Measurements from ENCODE around the gene TRIM7. TPM values are rescaled to one million over a fixed set of nuclear protein-coding genes. Genes with fewer than 3 reads are reported as not detected.

The TRIM7 gene
- total and polyA plus RNA-seq, 2 donors (not counting 1 experiment from before 2014, with no cell fraction given), result 1.7 to 7.4 TPM

GRCh38 chr5:181232593-181232992 is 27.6 kb upstream of the TRIM7 start:
- Histone ChIP-seq H3K9me3 (ENCODE audit: control extremely low read depth in 1 of 3, control insufficient read depth in 2 of 3, insufficient read depth in 1 of 3, low read length in 2 of 3) (no peaks in the 10 kb centered on the region), H3K27me3 (replicated peaks in 1 of 4; ENCODE audit: control extremely low read depth in 1 of 4, control insufficient read depth in 3 of 4, insufficient read depth in 4 of 4, low read length in 3 of 4) (no peaks in the 10 kb centered on the region), H3K36me3 (replicated peaks in 1 of 2; ENCODE audit: control extremely low read depth in 1 of 2, control insufficient read depth in 1 of 2, extremely low read depth in 1 of 2, insufficient read depth in 2 of 2, low read length in 1 of 2) (peaks cover 2 to 66% of the 10 kb centered on the region in 2 experiments), H2AFZ (ENCODE audit: insufficient read depth, low read depth, low read length, poor library complexity, severe bottlenecking) (no peak overlapping the region), H4K20me1 (ENCODE audit: control insufficient read depth, insufficient read depth, low read length, poor library complexity, severe bottlenecking) (peaks cover 18% of the 10 kb centered on the region), H3K9ac (ENCODE audit: low read length) (no peak overlapping the region), H3K4me3 (ENCODE audit: control extremely low read depth in 1 of 5, extremely low read depth in 1 of 5, insufficient read depth in 1 of 5, low read depth in 2 of 5, low read length in 4 of 5) (no peak overlapping the region), H3K27ac (ENCODE audit: low read length in 2 of 2) (no peak overlapping the region), H3K4me2 (replicated peaks; ENCODE audit: low read depth, low read length, poor library complexity, severe bottlenecking) (no peak overlapping the region), H3K4me1 (ENCODE audit: control insufficient read depth in 2 of 2, insufficient read depth in 2 of 2, low read length in 2 of 2) (no peaks in the 10 kb centered on the region), H3K79me2 (ENCODE audit: control insufficient read depth, insufficient read depth, low read length) (peaks cover 24% of the 10 kb centered on the region)
- Mint-ChIP-seq H3K9me3 (ENCODE audit: insufficient read depth) (no peaks in the 10 kb centered on the region), H3K4me3 (no peak overlapping the region), H3K4me1 (peaks cover 9% of the 10 kb centered on the region), H3K27ac (no peak overlapping the region), H3K27me3 (no peaks in the 10 kb centered on the region)
- intact Hi-C loops (cut with micrococcal nuclease), result no loop called here
- 97% methylated on average over 18 of the region's 18 CpGs for WGBS (ENCODE audit: insufficient coverage)
- POLR2A ChIA-PET, result no interaction called here
- no peak for DNase-seq
- TF ChIP-seq CTCF (IDR thresholded peaks at IDR 0.05) (no peak), EZH2 (IDR thresholded peaks at IDR 0.05; ENCODE audit: borderline replicate concordance, insufficient read depth, low read depth, low read length, poor library complexity, severe bottlenecking) (no peak)
- CTCF ChIA-PET, result no interaction called here
- no peak for ATAC-seq (ENCODE audit: low read depth)

- intact Hi-C loops (cut with micrococcal nuclease), result no loop called here
- Histone ChIP-seq H3K27ac (ENCODE audit: low read length in 2 of 2) (no peak overlapping the region), H3K4me2 (replicated peaks; ENCODE audit: low read depth, low read length, poor library complexity, severe bottlenecking) (no peak overlapping the region), H3K4me1 (ENCODE audit: control insufficient read depth in 2 of 2, insufficient read depth in 2 of 2, low read length in 2 of 2) (no peaks in the 10 kb centered on the region), H3K79me2 (ENCODE audit: control insufficient read depth, insufficient read depth, low read length) (peaks cover 35% of the 10 kb centered on the region), H3K9me3 (ENCODE audit: control extremely low read depth in 1 of 3, control insufficient read depth in 2 of 3, insufficient read depth in 1 of 3, low read length in 2 of 3) (no peaks in the 10 kb centered on the region), H3K36me3 (replicated peaks in 1 of 2; ENCODE audit: control extremely low read depth in 1 of 2, control insufficient read depth in 1 of 2, extremely low read depth in 1 of 2, insufficient read depth in 2 of 2, low read length in 1 of 2) (peaks cover 2 to 56% of the 10 kb centered on the region in 2 experiments), H4K20me1 (ENCODE audit: control insufficient read depth, insufficient read depth, low read length, poor library complexity, severe bottlenecking) (peaks cover 7% of the 10 kb centered on the region), H3K27me3 (replicated peaks in 1 of 4; ENCODE audit: control extremely low read depth in 1 of 4, control insufficient read depth in 3 of 4, insufficient read depth in 4 of 4, low read length in 3 of 4) (no peaks in the 10 kb centered on the region), H3K4me3 (ENCODE audit: control extremely low read depth in 1 of 5, extremely low read depth in 1 of 5, insufficient read depth in 1 of 5, low read depth in 2 of 5, low read length in 4 of 5) (no peak overlapping the region), H3K9ac (ENCODE audit: low read length) (no peak overlapping the region), H2AFZ (ENCODE audit: insufficient read depth, low read depth, low read length, poor library complexity, severe bottlenecking) (no peak overlapping the region)
- H3K27me3 Mint-ChIP-seq, result no peaks in the 10 kb centered on the region
- no peak for DNase-seq
- ChIA-PET POLR2A (no interaction called here), CTCF (no interaction called here)
- H3K9me3 Mint-ChIP-seq (ENCODE audit: insufficient read depth), result no peaks in the 10 kb centered on the region
- no peak overlapping the region for H3K4me3 Mint-ChIP-seq
- no peak for ATAC-seq (ENCODE audit: low read depth)
- TF ChIP-seq EZH2 (IDR thresholded peaks at IDR 0.05; ENCODE audit: borderline replicate concordance, insufficient read depth, low read depth, low read length, poor library complexity, severe bottlenecking) (no peak), CTCF (IDR thresholded peaks at IDR 0.05) (no peak)
- H3K27ac Mint-ChIP-seq, result peak overlapping the region; percentile 15
- H3K4me1 Mint-ChIP-seq, result peaks cover 10% of the 10 kb centered on the region
- 93% methylated on average over 7 of the region's 7 CpGs for WGBS (ENCODE audit: insufficient coverage)
Observed at GRCh38 chr5:181231432-181231831, 26.4 kb upstream of the TRIM7 start.
